ENCODE results near the gene NRBF2. TPM values are rescaled to one million over a fixed set of nuclear protein-coding genes. Genes with fewer than 3 reads are reported as not detected.

NRBF2 gene
- total and polyA plus RNA-seq, 2 of the 4 experiments (the other 2 are of a cell fraction), result 19.9 to 20.6 TPM

DNA sequence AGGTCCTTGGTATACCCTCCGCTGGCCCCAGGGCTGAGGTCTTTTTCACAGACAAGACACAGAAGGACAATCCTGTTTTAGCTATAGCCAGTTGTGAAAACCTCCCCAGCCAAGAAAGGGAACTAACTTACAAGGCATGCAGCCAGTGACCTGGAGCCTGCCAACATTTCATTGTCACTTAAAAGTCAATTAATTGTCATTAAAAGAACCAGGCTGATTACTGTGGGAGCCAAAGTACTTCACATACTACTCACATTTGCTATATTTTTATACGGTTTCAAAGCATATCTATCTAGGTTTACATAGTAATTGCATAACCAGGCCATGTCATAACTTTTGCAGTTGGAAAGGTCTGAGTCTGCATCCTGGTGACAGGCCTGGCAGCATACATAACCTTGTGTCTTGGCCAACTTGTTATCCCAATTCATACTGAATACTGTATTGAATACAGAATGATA is 31.1 kb downstream of the NRBF2 start:
- no peak overlapping the region for H3K23ac ChIP-seq (ENCODE audit: low read depth, low read length)
- H3K18ac ChIP-seq (ENCODE audit: low read depth, low read length), result no peak overlapping the region
- no peaks in the 10 kb centered on the region for H3K27me3 ChIP-seq (ENCODE audit: control insufficient read depth, insufficient read depth, low read length)
- H2BK120ac ChIP-seq (ENCODE audit: low read depth, low read length), result no peak overlapping the region
- H2AFZ ChIP-seq (replicated peaks; ENCODE audit: low read length, poor library complexity), result no peak overlapping the region
- no peak overlapping the region for H3K9ac ChIP-seq (ENCODE audit: low read depth, low read length)
- in situ Hi-C loops (cut with MboI; ENCODE audit: low sequenced_read_pairs) (no loop called here), intact Hi-C loops (cut with micrococcal nuclease) (loop anchor here (2.0 kb wide), 1 partner anchor 551 kb away; no protein-coding TSS in a partner anchor), dilution Hi-C loops (cut with HindIII; ENCODE audit: low sequenced_read_pairs, unreplicated experiment) (loop anchor here (25.0 kb wide), 2 partner anchors 548 to 552 kb away; no protein-coding TSS in a partner anchor)
- H2AK9ac ChIP-seq (replicated peaks; ENCODE audit: low read depth, low read length, poor library complexity), result no peak overlapping the region
- DNase-seq, result peak; percentile 44
- no peak overlapping the region for H2BK5ac ChIP-seq (ENCODE audit: low read depth, low read length, poor library complexity, severe bottlenecking)
- H2BK15ac ChIP-seq (ENCODE audit: low read depth, low read length), result no peak overlapping the region
- H3K4ac ChIP-seq (ENCODE audit: low read depth, low read length), result no peak overlapping the region
- no peak overlapping the region for H3K4me3 ChIP-seq (ENCODE audit: insufficient read depth, low read depth, low read length)
- WGBS, 2 experiments (ENCODE audit: extremely low coverage in 2 of 2, insufficient read length in 1 of 2), result no CpG with 5 or more reads among the region's 2 CpGs
- no peak overlapping the region for H3K4me2 ChIP-seq (ENCODE audit: low read depth, low read length)
- H3K56ac ChIP-seq (ENCODE audit: extremely low read depth, insufficient read depth, low read length), result no peak overlapping the region
- H4K5ac ChIP-seq (ENCODE audit: low read depth, low read length), result no peak overlapping the region
- no peaks in the 10 kb centered on the region for H3K9me3 ChIP-seq (ENCODE audit: control insufficient read depth, insufficient read depth, low read length)
- H3K36me3 ChIP-seq (ENCODE audit: control insufficient read depth, insufficient read depth, low read length), result 0 out of 2 replicates have a peak, but pooled peaks cover 2% of the 10 kb centered on the region
- no peak overlapping the region for H4K91ac ChIP-seq (ENCODE audit: insufficient read depth, low read depth, low read length)
- TF ChIP-seq BHLHE40 (IDR thresholded peaks at IDR 0.05; ENCODE audit: low read depth, low read length) (no peak), CEBPB (IDR thresholded peaks at IDR 0.05; ENCODE audit: low read depth, low read length) (peak; percentile 66)
- H3K79me1 ChIP-seq (ENCODE audit: low read depth in 1 of 2, low read length in 2 of 2), result no peaks in the 10 kb centered on the region; a peak in 1 of 4 replicates
- H3K4me1 ChIP-seq (ENCODE audit: control insufficient read depth, insufficient read depth, low read length), result no peaks in the 10 kb centered on the region
- no peaks in the 10 kb centered on the region for H4K20me1 ChIP-seq (ENCODE audit: insufficient read depth, low read length)
- H3K14ac ChIP-seq (replicated peaks; ENCODE audit: low read depth, low read length), result no peak overlapping the region
- H3K27ac ChIP-seq (ENCODE audit: insufficient read depth, low read length), result no peak overlapping the region
- peak; percentile 14; the same call in 1 of the 2 replicates for ATAC-seq (ENCODE audit: low read depth)
- H4K8ac ChIP-seq (ENCODE audit: low read depth in 2 of 2, low read length in 2 of 2), result no peak overlapping the region
- no peak overlapping the region for H2AK5ac ChIP-seq (ENCODE audit: low read depth, low read length)
- no peaks in the 10 kb centered on the region for H3K9me1 ChIP-seq (ENCODE audit: insufficient read depth, low read length)
- CTCF ChIA-PET, result no interaction called here
- no TSS peak for BruUV-seq (replicated peaks)
- no peak overlapping the region for H2BK20ac ChIP-seq (ENCODE audit: low read depth, low read length)
- POLR2A ChIA-PET (ENCODE audit: unreplicated experiment), result no interaction called here

All from IMR-90 (cell line).